ENCODE results near the gene TANGO2. TPM values are rescaled to one million over a fixed set of nuclear protein-coding genes. Genes with fewer than 3 reads are reported as not detected.

The TANGO2 gene
- total RNA-seq, 1 experiment from 2014 or later, result 21.5 TPM

DNA sequence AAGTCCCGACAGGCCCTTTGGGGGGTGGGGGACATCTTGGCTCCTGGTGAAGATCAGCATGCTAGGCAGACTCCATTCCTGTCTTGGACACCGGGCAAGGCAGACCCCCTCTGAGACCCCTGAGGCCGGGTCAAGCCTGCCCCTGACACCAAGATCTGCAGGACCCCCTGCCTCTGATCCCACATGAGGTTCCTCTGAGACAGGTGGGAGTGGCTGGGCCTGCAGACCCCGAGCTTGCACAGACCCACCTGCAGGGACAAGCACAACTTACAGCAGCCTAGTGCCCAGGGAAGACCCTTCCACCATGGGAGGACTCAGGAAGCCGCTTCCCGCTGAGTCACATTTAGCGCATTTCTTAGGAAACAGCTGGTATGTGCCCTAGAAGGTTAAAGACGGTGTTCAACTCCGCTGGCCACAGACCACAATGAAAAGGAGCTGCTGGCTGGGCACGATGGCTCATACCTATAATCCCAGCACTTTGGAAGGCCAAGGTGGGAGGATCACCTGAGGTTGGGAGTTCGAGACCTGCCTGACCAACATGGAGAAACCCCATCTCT is 19.8 kb upstream of the TANGO2 start:
- H3K4me3 ChIP-seq (ENCODE audit: low read depth, low read length, poor library complexity, severe bottlenecking), result no peak overlapping the region
- H3K9me3 ChIP-seq (ENCODE audit: low read depth, low read length, poor library complexity, severe bottlenecking), result peaks cover 15% of the 10 kb centered on the region
- TF ChIP-seq CTCF (conservative IDR thresholded peaks at IDR 0.05; ENCODE audit: low read depth, low read length) (no peak), EZH2 (IDR thresholded peaks at IDR 0.05; ENCODE audit: borderline replicate concordance, low read depth, low read length, poor library complexity, severe bottlenecking) (no peak)
- ChIA-PET CTCF (no interaction called here), POLR2A (ENCODE audit: low non-redundant PET) (no interaction called here)
- no peak for DNase-seq (ENCODE audit: low spot score)
- H3K36me3 ChIP-seq (ENCODE audit: insufficient read depth, low read length, poor library complexity, severe bottlenecking), result no peaks in the 10 kb centered on the region
- H3K4me1 ChIP-seq (ENCODE audit: insufficient read depth, low read length, poor library complexity, severe bottlenecking), result peaks cover 6% of the 10 kb centered on the region
- BruUV-seq (replicated peaks), result no TSS peak
- no peak overlapping the region for H3K27ac ChIP-seq (ENCODE audit: low read depth, low read length, poor library complexity, severe bottlenecking)
- intact Hi-C loops (cut with micrococcal nuclease; ENCODE audit: unreplicated experiment), result no loop called here
- no peaks in the 10 kb centered on the region for H3K27me3 ChIP-seq (replicated peaks; ENCODE audit: insufficient read depth, low read depth, low read length, poor library complexity)

- ChIA-PET POLR2A (ENCODE audit: low non-redundant PET) (no interaction called here), CTCF (no interaction called here)
- BruUV-seq (replicated peaks), result no TSS peak
- H3K36me3 ChIP-seq (ENCODE audit: insufficient read depth, low read length, poor library complexity, severe bottlenecking), result no peaks in the 10 kb centered on the region
- peaks cover 15% of the 10 kb centered on the region for H3K9me3 ChIP-seq (ENCODE audit: low read depth, low read length, poor library complexity, severe bottlenecking)
- H3K27me3 ChIP-seq (replicated peaks; ENCODE audit: insufficient read depth, low read depth, low read length, poor library complexity), result no peaks in the 10 kb centered on the region
- peaks cover 6% of the 10 kb centered on the region for H3K4me1 ChIP-seq (ENCODE audit: insufficient read depth, low read length, poor library complexity, severe bottlenecking)
- no peak overlapping the region for H3K27ac ChIP-seq (ENCODE audit: low read depth, low read length, poor library complexity, severe bottlenecking)
- H3K4me3 ChIP-seq (ENCODE audit: low read depth, low read length, poor library complexity, severe bottlenecking), result no peak overlapping the region
- TF ChIP-seq EZH2 (IDR thresholded peaks at IDR 0.05; ENCODE audit: borderline replicate concordance, low read depth, low read length, poor library complexity, severe bottlenecking) (no peak), CTCF (conservative IDR thresholded peaks at IDR 0.05; ENCODE audit: low read depth, low read length) (no peak)
- intact Hi-C loops (cut with micrococcal nuclease; ENCODE audit: unreplicated experiment), result no loop called here
- DNase-seq (ENCODE audit: low spot score), result no peak
Observed at GRCh38 chr22:20002128-20002527, 18.8 kb upstream of the TANGO2 start.

- BruUV-seq (replicated peaks), result no TSS peak
- Histone ChIP-seq H3K4me3 (ENCODE audit: low read depth, low read length, poor library complexity, severe bottlenecking) (no peak overlapping the region), H3K27me3 (replicated peaks; ENCODE audit: insufficient read depth, low read depth, low read length, poor library complexity) (no peaks in the 10 kb centered on the region), H3K27ac (ENCODE audit: low read depth, low read length, poor library complexity, severe bottlenecking) (no peak overlapping the region), H3K4me1 (ENCODE audit: insufficient read depth, low read length, poor library complexity, severe bottlenecking) (peaks cover 6% of the 10 kb centered on the region), H3K36me3 (ENCODE audit: insufficient read depth, low read length, poor library complexity, severe bottlenecking) (no peaks in the 10 kb centered on the region), H3K9me3 (ENCODE audit: low read depth, low read length, poor library complexity, severe bottlenecking) (peaks cover 15% of the 10 kb centered on the region)
- POLR2A ChIA-PET (ENCODE audit: low non-redundant PET), result no interaction called here
- DNase-seq (ENCODE audit: low spot score), result no peak
- CTCF ChIA-PET, result no interaction called here
- intact Hi-C loops (cut with micrococcal nuclease; ENCODE audit: unreplicated experiment), result no loop called here
- TF ChIP-seq CTCF (conservative IDR thresholded peaks at IDR 0.05; ENCODE audit: low read depth, low read length) (no peak), EZH2 (IDR thresholded peaks at IDR 0.05; ENCODE audit: borderline replicate concordance, low read depth, low read length, poor library complexity, severe bottlenecking) (no peak)
Observed at GRCh38 chr22:20002636-20003035, 18.3 kb upstream of the TANGO2 start.

All from A673 (cell line).